GM21423 (cell line): Measurements from ENCODE around the gene NADK2.
"Not testable (repeated sequence)": the region's sequence is repeated elsewhere in the genome, so short reads cannot be mapped to it uniquely, and the experiment has no call there.

Experiments used
- ATAC-seq: cut with Tn5 transposase; IDR thresholded peaks from one replicate; pipeline ENCODE4 v1.9.1; 2021; ENCODE audit warnings: mild to moderate bottlenecking, moderate library complexity; ENCODE audit not compliant: unreplicated experiment

The NADK2 gene

GRCh38 chr5:36209664-36210063 lies 32.1 kb downstream of the NADK2 start:
- ATAC-seq, result no peak

DNA sequence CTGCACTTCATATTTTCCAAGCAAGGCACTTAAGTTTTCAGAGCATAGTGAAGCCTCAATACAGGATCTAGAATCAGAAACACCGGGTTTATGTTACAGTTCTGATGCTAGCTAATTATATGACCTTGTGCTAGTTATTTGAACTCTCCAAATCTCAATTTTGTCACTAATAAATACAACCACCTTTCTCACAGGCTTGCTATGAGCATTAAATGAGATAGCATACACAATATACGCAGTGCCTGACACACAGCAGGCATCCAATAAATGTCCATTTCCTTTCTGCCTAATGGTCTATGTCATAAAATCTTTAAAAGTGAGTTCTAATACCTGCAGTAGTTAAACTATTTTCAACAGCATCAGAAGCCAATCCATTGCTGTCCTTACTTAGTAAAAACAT lies 32.9 kb downstream of the NADK2 start:
- no peak for ATAC-seq

- ATAC-seq, result no peak
Measured at GRCh38 chr5:36206913-36207312, 34.8 kb downstream of the NADK2 start.

- no peak for ATAC-seq
Measured at GRCh38 chr5:36205329-36205728, 36.4 kb downstream of the NADK2 start.

GRCh38 chr5:36202521-36202961 lies 39.2 kb downstream of the NADK2 start:
- no peak for ATAC-seq

- no peak for ATAC-seq
Measured at GRCh38 chr5:36200513-36200912, 41.2 kb downstream of the NADK2 start.

DNA sequence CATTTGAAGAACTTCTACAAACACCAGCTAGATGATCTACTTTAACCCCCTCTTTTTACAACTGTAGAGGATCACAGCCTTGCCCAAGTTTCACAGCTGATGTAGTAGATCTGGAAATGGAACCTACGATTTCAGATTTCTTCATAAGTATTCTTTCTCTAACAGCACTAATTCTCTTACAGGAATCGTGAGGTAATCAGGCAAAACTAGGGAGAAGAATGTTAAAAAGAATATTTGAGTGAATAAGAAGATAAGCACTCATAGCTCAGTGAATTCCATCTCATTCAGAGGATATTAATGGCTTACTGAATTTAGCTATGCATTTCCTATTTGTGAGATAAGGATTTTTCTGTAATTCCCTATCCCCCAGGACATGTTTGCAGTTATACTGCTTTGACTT lies 42.1 kb downstream of the NADK2 start:
- no peak for ATAC-seq

DNA sequence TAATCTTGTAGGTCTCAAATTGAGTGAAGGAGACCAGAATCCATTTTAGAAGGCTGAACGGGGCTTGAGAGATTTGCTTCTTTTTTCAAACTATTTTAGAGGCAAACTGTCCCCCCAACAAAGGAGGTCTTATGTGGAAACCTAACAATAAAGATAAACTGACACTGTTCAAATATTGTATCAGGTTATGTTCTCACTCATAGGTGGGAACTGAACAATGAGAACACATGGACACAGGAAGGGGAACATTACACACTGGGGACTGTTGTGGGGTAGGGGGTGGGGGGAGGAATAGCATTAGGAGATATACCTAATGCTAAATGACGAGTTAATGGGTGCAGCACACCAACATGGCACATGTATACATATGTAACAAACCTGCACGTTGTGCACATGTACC lies 42.9 kb downstream of the NADK2 start:
- ATAC-seq, result not testable (repeated sequence)

GRCh38 chr5:36198281-36198680 lies 43.4 kb downstream of the NADK2 start:
- ATAC-seq, result no peak

DNA sequence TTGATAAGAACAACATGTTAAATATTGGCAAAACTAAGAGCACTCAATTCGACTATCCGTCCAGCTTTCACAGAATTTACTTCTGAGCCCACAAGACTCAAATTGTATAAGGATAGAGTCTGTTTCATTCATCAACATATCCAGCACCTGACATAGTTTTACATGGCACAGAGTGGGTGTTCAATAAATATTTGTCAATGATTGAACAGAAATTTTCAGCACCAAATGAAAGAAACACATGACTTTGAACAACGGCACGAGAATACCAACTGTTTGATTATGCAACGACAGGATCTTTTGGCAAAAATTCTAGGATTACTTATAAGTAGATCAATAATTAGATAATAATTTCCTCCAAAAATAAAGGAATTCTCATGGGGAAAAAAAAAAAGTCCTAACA lies 48.0 kb downstream of the NADK2 start:
- ATAC-seq, result no peak

- not testable (repeated sequence) for ATAC-seq
Measured at GRCh38 chr5:36184408-36184807, 57.3 kb downstream of the NADK2 start.

- no peak for ATAC-seq
Measured at GRCh38 chr5:36181774-36182173, 60.0 kb downstream of the NADK2 start.

DNA sequence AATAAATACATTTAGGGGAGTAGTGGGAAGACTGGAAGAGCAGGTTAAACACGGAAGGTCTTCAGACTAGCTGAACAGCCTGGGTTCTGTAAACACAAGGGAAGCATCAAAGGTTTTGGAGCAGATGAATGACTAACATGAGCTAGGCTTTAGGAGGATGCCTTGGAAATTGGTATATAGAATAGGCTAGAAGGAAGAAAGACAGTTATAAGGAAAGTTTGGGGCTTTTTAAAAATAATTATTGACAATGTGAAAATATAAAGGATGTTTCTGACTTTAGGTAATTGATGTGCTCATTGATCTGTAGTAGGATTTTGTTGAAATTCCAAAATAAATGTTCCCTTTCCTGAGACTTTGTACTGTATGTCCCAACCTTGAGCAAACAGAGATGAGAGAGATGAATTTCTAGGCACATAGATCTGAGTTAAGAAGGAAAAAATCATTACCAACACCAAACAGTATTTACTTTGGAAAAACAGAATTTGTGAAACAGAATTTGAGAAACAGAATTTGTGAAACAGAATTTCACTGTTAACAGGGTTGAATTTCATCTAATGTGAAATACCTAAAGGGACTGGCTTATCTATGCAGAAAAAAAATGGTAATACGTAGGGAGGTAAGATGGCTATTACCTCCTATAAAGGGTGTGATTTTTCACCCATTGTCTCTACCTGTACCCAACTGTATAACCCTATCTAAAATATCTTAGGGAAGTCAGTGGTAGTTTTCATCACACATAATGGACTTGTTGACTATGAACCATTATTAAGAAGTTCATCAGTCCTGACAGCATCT lies 61.0 kb downstream of the NADK2 start:
- ATAC-seq, result no peak

- no peak for ATAC-seq
Measured at GRCh38 chr5:36179950-36180349, 61.8 kb downstream of the NADK2 start.

DNA sequence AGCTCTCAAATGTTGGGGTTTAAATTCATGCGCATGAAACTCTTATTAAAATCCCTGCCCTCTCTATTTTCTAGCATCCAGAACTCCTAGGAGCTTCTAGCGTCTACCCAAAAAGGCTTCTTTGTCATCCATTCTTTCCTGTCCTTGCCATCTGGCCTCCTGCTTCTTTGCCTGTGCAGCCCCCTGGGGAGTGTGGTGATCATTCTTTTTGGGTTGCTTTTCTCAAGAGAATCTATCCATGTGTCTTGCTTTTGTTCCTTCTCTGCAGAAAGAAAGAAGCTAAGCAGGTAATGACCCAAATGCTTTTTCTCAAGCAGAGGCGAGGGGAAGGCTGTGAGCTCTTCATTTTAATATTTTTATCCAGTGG lies 63.2 kb downstream of the NADK2 start:
- no peak for ATAC-seq

DNA sequence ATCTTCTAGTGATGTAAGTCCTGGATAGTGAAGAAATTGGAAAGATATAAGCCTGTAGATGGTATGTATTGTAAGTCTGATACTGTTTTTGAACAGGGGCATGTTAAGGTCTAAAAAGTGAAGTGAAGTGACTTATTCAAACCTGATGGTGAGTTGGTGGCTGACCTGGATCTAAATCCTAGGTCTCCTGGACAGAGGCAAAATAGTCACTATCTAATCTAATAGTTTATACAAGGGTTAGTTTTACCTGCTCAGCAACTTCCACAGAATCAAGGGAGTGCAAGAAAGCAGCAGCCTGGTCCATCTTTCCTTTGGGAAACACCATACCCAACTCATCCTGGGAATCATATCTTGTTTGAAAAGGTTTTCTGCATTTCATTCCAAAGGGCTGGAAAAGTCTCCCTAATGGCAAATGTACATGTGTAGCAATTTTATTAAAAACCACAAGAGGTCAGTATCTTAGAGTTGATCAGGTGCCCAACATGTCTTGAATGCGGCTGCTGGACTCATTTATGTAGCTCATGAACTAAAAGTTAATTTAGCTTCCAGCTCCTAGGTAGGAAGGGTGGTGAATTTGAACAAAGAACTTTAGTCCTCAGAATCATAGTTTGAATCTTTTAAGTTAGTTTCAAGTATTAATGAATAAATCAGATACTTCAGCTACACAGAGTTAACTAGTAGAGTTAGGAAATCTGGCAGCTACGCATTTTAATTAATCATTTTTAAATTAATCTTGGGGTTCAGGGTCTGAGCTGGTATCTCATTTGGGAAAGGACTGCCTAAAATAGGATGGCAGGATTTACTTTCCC lies 63.8 kb downstream of the NADK2 start:
- ATAC-seq, result no peak

DNA sequence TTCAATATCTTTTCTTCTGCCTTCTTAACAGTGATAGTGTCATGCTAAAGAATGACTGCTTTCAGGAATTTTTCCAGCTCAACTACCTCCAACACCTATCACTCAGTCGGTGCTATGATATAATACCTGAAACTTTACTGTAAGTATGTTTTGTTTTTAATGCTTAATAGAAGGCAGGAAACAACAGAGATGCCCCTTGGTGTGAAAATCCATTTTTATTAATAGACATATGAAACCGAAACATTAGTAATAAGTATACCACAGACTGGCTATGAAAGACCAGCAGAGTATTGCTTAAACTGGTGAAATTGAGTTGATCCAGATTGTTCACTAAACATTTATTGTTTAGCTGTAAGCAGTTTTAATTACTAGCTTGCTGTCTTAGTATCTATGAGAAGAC lies 64.6 kb downstream of the NADK2 start:
- peak; percentile 98 for ATAC-seq

DNA sequence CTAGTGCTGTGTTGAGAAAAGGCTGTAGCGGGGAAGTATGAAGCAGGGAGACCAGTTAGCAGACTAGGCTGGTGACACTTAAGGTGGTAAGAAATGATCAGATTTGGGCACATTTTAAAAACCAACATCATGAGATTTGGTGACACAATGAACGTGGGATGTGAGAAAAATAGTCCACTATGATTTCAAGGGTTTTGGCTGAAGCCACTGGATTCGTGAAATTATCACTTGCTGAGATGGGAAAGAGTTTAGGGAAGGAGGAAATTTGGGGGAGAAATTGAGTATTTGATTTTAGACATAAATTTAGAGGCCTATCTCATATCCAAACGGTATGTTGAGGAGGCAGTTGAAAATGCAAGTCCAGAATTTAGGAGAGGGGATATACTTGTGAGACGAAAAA lies 66.7 kb downstream of the NADK2 start:
- no peak for ATAC-seq

GRCh38 chr5:36174119-36174518 lies 67.6 kb downstream of the NADK2 start:
- no peak for ATAC-seq

GRCh38 chr5:36173426-36173825 lies 68.3 kb downstream of the NADK2 start:
- ATAC-seq, result no peak

- ATAC-seq, result no peak
Measured at GRCh38 chr5:36172599-36172998, 69.1 kb downstream of the NADK2 start.

DNA sequence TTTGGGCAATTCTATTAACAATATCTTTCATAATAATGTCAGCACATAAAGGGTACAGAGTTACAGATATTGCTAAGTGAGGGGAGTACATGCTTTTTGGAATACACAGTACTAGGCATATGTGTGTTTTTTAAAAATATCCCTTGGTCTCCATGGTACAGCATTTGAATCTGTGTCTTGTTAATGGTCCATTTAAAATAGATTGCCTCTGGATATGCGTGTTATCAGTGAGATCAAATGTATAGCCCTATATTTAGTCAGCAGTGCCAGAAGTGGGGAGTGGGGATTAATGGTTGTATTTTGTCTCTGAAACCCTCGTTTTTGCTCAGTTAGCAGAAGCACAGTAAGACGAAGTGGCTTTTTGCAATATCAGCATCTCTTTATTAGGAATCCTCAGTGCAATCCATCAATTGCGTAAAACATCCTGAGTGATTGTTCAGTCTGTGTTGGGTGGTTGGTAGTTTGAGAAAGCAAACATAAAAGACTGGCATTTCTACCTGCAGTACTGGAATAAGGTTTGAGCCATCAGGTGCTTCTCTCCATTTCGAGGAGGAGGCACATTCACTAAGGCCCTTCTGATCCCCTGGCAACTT lies 70.8 kb downstream of the NADK2 start:
- ATAC-seq, result no peak
